MV-4-11 (cell line): ENCODE data around the gene ITPR1.
"Not testable (repeated sequence)": the region's sequence is repeated elsewhere in the genome, so short reads cannot be mapped to it uniquely, and the experiment has no call there.

Experiments used
- DNase-seq: peaks from one replicate; lab custom pipeline; 2025; lab: John Stamatoyannopoulos, UW

The ITPR1 gene

DNA sequence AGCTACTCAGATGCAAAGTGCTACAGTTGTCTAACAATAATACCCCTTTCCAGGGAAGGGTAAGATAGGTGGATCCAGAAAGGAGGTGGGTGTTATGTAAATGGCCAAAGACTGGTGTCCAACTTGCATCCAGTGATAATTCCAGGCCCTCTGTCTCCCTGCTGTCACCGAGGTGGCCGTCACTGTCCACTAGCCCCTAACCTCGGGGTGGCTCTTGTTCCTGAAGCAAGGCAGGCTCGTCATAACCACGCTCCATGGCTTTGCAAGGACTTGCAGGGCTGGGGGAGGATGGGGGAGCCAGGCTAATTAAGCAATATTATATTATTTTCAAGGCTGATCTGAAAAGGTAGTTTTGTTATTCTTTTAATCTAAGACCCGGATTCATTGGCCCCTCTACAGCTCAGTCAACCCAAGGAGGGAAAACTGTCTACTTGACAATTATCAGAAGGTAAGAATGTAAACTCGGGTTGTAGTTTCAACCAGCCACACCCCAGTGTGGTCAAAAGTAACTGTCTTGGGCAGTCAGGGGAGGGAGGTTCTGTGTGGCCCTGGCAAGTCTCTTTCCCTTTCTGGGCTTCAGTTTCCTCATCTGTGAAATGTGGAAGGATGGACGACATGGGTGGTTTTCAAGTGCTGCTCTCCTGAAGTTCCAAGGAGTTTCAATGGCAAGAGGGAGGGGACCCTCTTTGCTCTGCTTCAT is 266.0 kb downstream of the ITPR1 start:
- DNase-seq: peak; percentile 82

DNA sequence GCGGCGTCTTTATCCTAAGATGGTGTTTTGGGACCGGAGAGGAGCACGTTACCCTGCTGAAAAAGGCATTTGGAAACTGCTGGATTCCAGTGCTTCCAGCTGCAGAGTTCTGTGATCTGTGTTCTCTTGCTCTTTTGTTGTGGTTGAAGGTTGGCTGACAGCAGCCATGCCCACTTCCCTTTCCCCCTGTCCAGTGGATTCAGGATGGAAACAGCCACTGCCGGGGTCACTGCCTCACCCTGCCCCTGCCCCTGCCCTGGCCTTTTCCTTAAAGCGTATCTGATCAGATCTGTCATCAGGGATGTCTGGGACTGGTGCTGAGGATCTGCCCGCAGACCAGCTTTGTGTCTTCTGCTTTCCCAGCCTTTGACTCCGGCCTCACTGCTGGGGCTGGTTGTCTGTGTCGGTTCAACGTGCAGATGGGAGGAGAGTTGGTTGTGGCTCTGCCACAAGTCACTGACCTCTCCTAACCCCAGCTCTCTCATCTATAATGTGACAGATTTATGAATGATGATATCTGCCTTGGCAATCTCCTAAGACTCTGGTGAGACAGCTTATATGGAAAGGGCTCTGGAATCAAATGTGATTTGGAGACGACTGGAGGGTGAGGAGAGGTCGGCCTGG is 266.7 kb downstream of the ITPR1 start:
- DNase-seq: peak; percentile 93

- peak; percentile 20 for DNase-seq
Observed at GRCh38 chr3:4761759-4762158, 268.6 kb downstream of the ITPR1 start.

- not testable (repeated sequence) for DNase-seq
Observed at GRCh38 chr3:4762481-4763230, 269.5 kb downstream of the ITPR1 start.

DNA sequence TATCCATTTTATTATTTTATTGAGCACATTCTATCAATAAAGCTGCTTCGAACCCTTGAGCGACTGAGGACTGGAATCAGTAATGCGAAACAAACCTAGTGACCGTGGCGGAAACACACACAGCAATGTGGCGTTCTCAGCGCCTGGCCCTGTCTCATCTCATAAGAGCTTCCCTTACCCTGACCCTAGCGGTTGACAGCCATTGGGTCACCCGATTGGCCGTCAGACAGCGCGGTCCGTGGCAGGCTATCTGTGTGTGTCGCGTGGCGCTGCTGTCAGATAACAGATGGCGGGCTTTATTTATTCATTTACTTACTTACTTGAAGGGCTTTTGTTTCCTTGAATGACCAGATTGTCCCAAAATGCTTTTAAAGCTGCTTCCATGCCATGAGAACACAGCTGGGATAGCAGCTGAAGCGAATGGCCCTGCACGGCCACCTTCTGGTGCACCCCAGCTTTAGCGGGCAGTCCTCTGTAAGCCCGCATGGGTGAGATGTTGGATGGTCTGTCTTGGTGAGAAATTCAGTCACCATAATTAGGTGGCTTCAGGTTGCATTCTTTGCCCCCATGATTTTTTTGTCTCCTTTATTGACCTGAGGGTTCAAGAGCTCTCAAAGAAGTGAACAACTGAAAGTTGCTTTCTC is 270.6 kb downstream of the ITPR1 start:
- DNase-seq: no peak

- peak; percentile 55 for DNase-seq
Observed at GRCh38 chr3:4765212-4765611, 272.1 kb downstream of the ITPR1 start.

DNA sequence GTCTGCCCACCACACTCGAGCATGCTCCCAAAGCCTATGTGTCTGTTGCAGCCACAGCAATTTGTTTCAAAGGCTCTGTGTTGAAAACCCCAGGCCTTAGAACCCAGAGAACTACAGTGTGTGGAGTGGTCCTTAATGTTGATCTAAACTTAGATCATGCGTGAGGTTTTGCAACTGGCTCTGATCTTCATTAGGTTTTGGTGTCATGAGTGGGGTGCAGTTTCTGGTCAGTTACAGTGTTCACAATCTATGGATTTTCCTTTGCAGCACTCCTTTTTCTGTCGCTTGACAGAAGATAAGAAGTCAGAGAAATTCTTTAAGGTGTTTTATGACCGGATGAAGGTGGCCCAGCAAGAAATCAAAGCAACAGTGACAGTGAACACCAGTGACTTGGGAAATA is 273.1 kb downstream of the ITPR1 start:
- DNase-seq: no peak

GRCh38 chr3:4766716-4767499 is 273.8 kb downstream of the ITPR1 start:
- no peak for DNase-seq

GRCh38 chr3:4768021-4768420 is 274.9 kb downstream of the ITPR1 start:
- DNase-seq: no peak

- DNase-seq: no peak
Observed at GRCh38 chr3:4768521-4768920, 275.4 kb downstream of the ITPR1 start.

DNA sequence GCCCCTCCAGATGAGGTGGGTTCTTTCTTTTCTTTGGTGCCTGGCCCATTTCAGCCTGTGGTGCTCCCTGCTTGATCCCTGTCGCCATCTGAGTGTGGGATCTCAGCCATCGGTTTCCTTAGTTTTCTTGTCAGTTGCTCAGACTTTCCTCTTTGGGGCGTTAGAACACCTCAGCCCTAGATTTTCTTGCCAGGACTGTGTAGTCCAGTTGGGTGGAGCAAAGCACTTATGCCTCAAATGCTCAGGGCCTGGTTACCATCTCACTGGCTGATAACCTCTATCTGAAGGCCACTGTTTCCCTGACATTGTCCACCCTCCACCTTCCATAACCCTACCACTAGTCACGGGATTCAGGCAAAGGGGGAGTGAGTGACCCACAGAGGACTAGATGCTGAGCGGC is 277.4 kb downstream of the ITPR1 start:
- DNase-seq: no peak

- DNase-seq: peak; percentile 17
Observed at GRCh38 chr3:4771243-4771642, 278.1 kb downstream of the ITPR1 start.

DNA sequence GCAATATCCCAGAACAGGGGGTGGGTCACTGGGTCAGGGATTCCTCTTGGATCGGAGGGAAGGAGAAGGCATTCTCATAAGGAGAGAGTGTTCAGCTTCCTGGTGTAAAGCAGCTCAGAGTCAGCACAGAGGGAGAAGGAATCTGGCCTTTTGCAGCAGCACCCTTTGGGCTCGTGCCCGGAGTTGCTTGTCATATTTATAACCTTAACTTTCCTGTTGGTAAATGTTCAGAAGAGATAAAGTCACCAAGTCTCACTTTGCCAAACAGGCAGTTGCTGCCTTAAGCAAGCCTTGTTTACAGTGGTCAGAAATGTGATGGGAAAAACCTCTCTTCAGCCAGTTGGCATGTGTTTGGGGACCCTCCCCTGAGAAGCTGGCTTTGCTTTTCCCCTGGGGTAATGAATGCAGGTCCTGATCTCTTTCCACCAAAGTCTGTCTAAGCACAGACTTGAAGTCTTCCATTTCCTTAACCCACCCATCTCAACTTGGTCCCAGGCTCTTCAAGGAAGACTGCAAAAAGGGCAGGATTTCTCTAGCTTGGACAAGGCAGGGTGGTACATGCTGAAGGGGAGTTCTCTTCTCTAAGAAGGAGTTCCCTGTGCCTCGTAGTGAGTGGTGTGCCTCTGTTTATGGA is 279.1 kb downstream of the ITPR1 start:
- no peak for DNase-seq

DNA sequence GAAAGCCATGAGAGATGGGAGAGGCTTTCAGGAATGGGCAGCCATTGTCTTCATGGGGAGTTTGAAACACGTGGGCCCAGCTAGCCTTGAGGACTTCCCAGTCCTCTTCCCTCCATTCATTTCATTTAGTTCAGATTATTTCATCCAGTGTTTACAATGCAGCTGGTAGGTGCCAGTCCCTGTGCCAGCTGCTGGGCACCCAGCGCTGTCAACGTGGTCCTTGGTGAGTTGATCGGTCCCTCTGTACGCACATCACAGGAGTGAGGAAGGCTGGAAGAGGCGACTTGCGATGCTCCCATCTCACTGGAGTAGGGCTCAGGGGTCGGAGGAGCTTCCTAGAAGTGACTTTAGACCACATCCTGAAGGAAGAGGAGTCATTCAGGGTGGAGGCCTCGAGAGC is 279.7 kb downstream of the ITPR1 start:
- DNase-seq: no peak

DNA sequence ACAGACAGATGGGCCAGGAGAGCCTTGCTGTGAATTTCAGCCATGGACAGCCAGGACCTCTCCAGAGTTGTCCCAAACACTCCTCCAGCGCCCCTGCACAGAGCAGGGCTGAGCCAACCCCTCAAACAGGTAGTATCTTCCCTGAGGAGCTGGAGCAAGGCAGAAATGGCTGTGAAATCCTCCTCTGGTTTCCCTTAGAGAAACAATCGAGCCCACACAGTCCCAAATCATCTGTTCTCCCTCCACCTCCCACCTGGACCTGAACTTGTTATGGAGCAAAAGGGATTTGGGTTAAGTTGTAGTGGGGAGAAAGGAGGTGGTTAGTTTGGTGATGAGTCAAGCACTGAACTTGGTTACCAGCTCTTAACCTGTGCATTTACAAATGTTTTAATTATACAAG is 280.4 kb downstream of the ITPR1 start:
- DNase-seq: no peak

- no peak for DNase-seq
Observed at GRCh38 chr3:4774531-4774930, 281.4 kb downstream of the ITPR1 start.

DNA sequence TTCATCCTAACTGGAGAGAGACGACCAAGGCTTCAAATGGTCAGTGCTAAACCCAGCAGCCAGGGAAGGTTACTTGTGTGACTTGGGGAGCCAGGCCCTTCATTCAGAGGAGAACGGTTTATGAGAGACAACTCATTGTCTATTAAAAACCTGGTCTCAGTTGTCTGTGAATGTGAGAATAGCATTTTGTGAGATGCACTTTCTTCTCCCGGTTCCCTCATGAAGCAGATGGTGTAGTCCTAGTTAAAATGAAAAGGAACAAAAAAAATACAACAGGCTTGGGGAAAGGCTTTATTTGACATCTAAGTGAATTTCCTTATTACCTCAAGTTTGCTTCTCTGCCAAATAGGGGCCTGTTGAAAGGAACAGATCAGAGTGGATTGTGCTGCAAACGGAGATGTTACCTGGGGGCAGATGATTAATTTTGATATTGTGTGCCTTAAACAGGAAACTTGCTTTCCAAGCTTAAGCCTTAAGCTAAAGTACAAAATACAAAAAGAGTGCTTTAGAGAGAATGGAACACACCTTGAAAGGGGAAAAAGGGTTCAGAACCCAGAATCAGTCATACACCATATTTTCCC is 283.3 kb downstream of the ITPR1 start:
- DNase-seq: no peak

DNA sequence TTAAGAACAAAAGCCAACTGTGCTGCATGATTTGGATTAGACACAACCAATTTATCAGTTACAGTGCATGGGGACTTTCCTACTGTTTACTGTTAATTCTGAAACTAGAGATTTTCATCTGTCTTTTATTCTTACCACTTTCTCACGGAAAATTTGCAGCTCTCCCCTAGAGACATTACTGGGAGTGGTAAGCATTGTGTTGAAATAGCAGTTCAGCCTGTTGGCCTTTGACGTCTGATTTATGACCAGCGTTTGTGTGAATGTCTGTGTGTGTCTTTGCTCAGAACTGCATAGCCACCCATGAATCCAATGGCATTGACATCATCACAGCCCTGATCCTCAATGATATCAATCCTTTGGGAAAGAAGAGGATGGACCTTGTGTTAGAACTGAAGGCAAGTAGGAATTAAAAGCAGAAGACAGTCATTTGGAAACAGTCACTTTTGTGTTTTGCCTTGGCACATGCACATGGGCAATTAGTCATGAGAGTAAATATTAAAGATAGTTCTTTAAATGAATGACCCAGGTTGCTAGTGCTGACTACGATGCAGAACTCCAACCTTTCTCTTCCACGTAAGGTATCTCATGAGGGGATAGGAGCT is 283.9 kb downstream of the ITPR1 start:
- peak; percentile 79 for DNase-seq

- DNase-seq: no peak
Observed at GRCh38 chr3:4778119-4778518, 285.0 kb downstream of the ITPR1 start.

- no peak for DNase-seq
Observed at GRCh38 chr3:4778740-4779139, 285.6 kb downstream of the ITPR1 start.

GRCh38 chr3:4780545-4780957 is 287.4 kb downstream of the ITPR1 start:
- DNase-seq: no peak
